ENCODE data around the gene PDE6A. TPM values are rescaled to one million over a fixed set of nuclear protein-coding genes. Genes with fewer than 3 reads are reported as not detected.

The PDE6A gene
- total and polyA plus RNA-seq, 2 of the 8 experiments (the other 6 are each of a cell fraction or from before 2014, with no cell fraction given) = not detected

GRCh38 chr5:149913436-149914419 lies 30.9 kb downstream of the PDE6A start (continued):
- TF ChIP-seq SIRT6 (IDR thresholded peaks at IDR 0.05; ENCODE audit: low read length) = no peak
- TF ChIP-seq CHD7 (IDR thresholded peaks at IDR 0.05; ENCODE audit: insufficient replicate concordance, low read length) = no peak
- no peak for TF ChIP-seq SP4 (IDR thresholded peaks at IDR 0.05; ENCODE audit: low read length)
- TF ChIP-seq HDAC6 (IDR thresholded peaks at IDR 0.05; ENCODE audit: low read depth, low read length) = no peak
- no peak for TF ChIP-seq SIX5 (IDR thresholded peaks at IDR 0.05; ENCODE audit: low read depth, low read length)
